ENCODE data around the gene GRK3.

- no peak for TF ChIP-seq CTCF (IDR thresholded peaks at IDR 0.05; ENCODE audit: insufficient read depth, low read length)
- TF ChIP-seq GABPA (IDR thresholded peaks at IDR 0.05; ENCODE audit: low read depth) = no peak
Observed at GRCh38 chr22:25564320-25564978, at the start of gene GRK3.
